ENCODE measurements around the gene COPG1. TPM values are rescaled to one million over a fixed set of nuclear protein-coding genes. Genes with fewer than 3 reads are reported as not detected.

COPG1 gene
- total and polyA plus RNA-seq, 10 of the 15 experiments (the other 5 are each of a cell fraction or from before 2014, with no cell fraction given) = 54.8 to 143 (median 91.2) TPM

GRCh38 chr3:129260606-129261005 lies 11.2 kb downstream of the COPG1 start:
- BruUV-seq (replicated peaks) = no TSS peak
- no peak overlapping the region for H3K9ac ChIP-seq (ENCODE audit: control insufficient read depth, insufficient read depth, low read length)
- WGBS (ENCODE audit: insufficient coverage, insufficient replicate concordance, low lambda C conversion rate, missing lambda C conversion rate) = 100% methylated on average over 11 of the region's 11 CpGs
- H3K4me2 ChIP-seq (ENCODE audit: control insufficient read depth, insufficient read depth) = no peak overlapping the region
- TF ChIP-seq POLR2A (IDR thresholded peaks at IDR 0.05; ENCODE audit: low read depth, low read length) (peak; percentile 29; the same call in 1 of the 2 replicates), EED (IDR thresholded peaks at IDR 0.05; ENCODE audit: low read depth) (no peak), SMARCA5 (IDR thresholded peaks at IDR 0.05) (no peak), POLR2AphosphoS5 (IDR thresholded peaks at IDR 0.05; ENCODE audit: low read length) (0 out of 2 replicates have a peak, but pooled peaks have one; percentile 25), MEF2B (IDR thresholded peaks at IDR 0.05; ENCODE audit: partially characterized antibody, poor library complexity, severe bottlenecking) (no peak)
- no peak for FAIRE-seq
- no peaks in the 10 kb centered on the region for H3K9me3 ChIP-seq (replicated peaks; ENCODE audit: control insufficient read depth, insufficient read depth, low read length)
- no peaks in the 10 kb centered on the region; the same call in 1 of the 2 replicates for H4K20me1 ChIP-seq (ENCODE audit: control insufficient read depth, insufficient read depth)
- no peak overlapping the region for H3K27ac ChIP-seq (ENCODE audit: control insufficient read depth, insufficient read depth)
- intact Hi-C loops (cut with micrococcal nuclease; ENCODE audit: unreplicated experiment) = no loop called here
- H3K79me2 ChIP-seq (ENCODE audit: control insufficient read depth, insufficient read depth, low read length) = no peaks in the 10 kb centered on the region
- H3K4me1 ChIP-seq (ENCODE audit: control insufficient read depth, insufficient read depth, low read length) = no peaks in the 10 kb centered on the region
- in situ Hi-C loops (cut with MboI) = no loop called here
- H3K4me3 ChIP-seq = no peak overlapping the region
- no peak for DNase-seq (ENCODE audit: low read depth, low spot score)
- no peaks in the 10 kb centered on the region for H3K27me3 ChIP-seq (replicated peaks in 1 of 2; ENCODE audit: control insufficient read depth in 2 of 2, insufficient read depth in 2 of 2, low read length in 1 of 2)
- ATAC-seq = no peak
- ChIA-PET SMC1A (ENCODE audit: uncharacterized antibody, unreplicated experiment) (interaction anchor here (0.6 to 2.1 kb wide), 4 partner anchors 9 to 207 kb away, joined by 3 to 6 read pairs (median 4); no protein-coding TSS in a partner anchor), CTCF (interaction anchor here (1.5 kb wide), 1 partner anchor 207 kb away, joined by 5 read pairs; no protein-coding TSS in a partner anchor), POLR2A (no interaction called here), RAD21 (ENCODE audit: unreplicated experiment) (no interaction called here)
- H2AFZ ChIP-seq (ENCODE audit: control insufficient read depth, low read depth, low read length) = no peak overlapping the region
- peaks cover 26 to 71% of the 10 kb centered on the region in 2 experiments for H3K36me3 ChIP-seq (ENCODE audit: control insufficient read depth in 2 of 2, insufficient read depth in 2 of 2, low read length in 1 of 2)

GRCh38 chr3:129261894-129262293 lies 12.5 kb downstream of the COPG1 start:
- Histone ChIP-seq H3K4me2 (ENCODE audit: control insufficient read depth, insufficient read depth) (no peak overlapping the region), H4K20me1 (ENCODE audit: control insufficient read depth, insufficient read depth) (no peaks in the 10 kb centered on the region; the same call in 1 of the 2 replicates), H3K27ac (ENCODE audit: control insufficient read depth, insufficient read depth) (no peak overlapping the region), H3K36me3 (ENCODE audit: control insufficient read depth in 2 of 2, insufficient read depth in 2 of 2, low read length in 1 of 2) (peaks cover 25 to 66% of the 10 kb centered on the region in 2 experiments), H3K27me3 (replicated peaks in 1 of 2; ENCODE audit: control insufficient read depth in 2 of 2, insufficient read depth in 2 of 2, low read length in 1 of 2) (no peaks in the 10 kb centered on the region), H2AFZ (ENCODE audit: control insufficient read depth, low read depth, low read length) (no peak overlapping the region), H3K79me2 (ENCODE audit: control insufficient read depth, insufficient read depth, low read length) (no peaks in the 10 kb centered on the region), H3K9ac (ENCODE audit: control insufficient read depth, insufficient read depth, low read length) (no peak overlapping the region), H3K9me3 (replicated peaks; ENCODE audit: control insufficient read depth, insufficient read depth, low read length) (no peaks in the 10 kb centered on the region), H3K4me3 (no peak overlapping the region), H3K4me1 (ENCODE audit: control insufficient read depth, insufficient read depth, low read length) (no peaks in the 10 kb centered on the region)
- ChIA-PET SMC1A (ENCODE audit: uncharacterized antibody, unreplicated experiment) (interaction anchor here (1.1 to 2.1 kb wide), 2 partner anchors 16 to 100 kb away, joined by 3 to 6 read pairs; no protein-coding TSS in a partner anchor), RAD21 (ENCODE audit: unreplicated experiment) (no interaction called here), POLR2A (no interaction called here), CTCF (interaction anchor here (0.8 to 1.5 kb wide), 2 partner anchors 10 to 208 kb away, joined by 3 to 5 read pairs; no protein-coding TSS in a partner anchor)
- in situ Hi-C loops (cut with MboI) (no loop called here), intact Hi-C loops (cut with micrococcal nuclease; ENCODE audit: unreplicated experiment) (no loop called here)
- 83% methylated on average over 3 of the region's 3 CpGs for WGBS (ENCODE audit: insufficient coverage, insufficient replicate concordance, low lambda C conversion rate, missing lambda C conversion rate)
- TF ChIP-seq POU2F2 (IDR thresholded peaks at IDR 0.05; ENCODE audit: borderline replicate concordance, low read depth, low read length) = peak; percentile 41; the same call in 1 of the 3 replicates
- no peak for TF ChIP-seq EZH2 (IDR thresholded peaks at IDR 0.05; ENCODE audit: borderline replicate concordance, control insufficient read depth, low read depth, low read length)
- DNase-seq (ENCODE audit: low read depth, low spot score) (no peak), ATAC-seq (peak; percentile 43; the same call in 1 of the 3 replicates), FAIRE-seq (no peak)
- no TSS peak for BruUV-seq (replicated peaks)
